Neural progenitor cell (in vitro differentiated cells): ENCODE results near the gene VAV2. TPM values are rescaled to one million over a fixed set of nuclear protein-coding genes. Genes with fewer than 3 reads are reported as not detected.

Experiments
- DNase-seq: peaks from one replicate; pipeline ENCODE4 v3.0.0-alpha.2; 2016; ENCODE audit warnings: low spot score
- H2AFZ ChIP-seq: fragments of 200-600 bp; sonication (generic); replicated peaks from 2 replicates; pipeline ENCODE4 v1.6.1; 2016; ENCODE audit warnings: antibody characterized with exemption
- H3F3A ChIP-seq: fragments of 200-600 bp; sonication (generic); 2 replicates; pipeline ENCODE4 v1.6.1; 2016; ENCODE audit warnings: antibody characterized with exemption, low read depth
- H3K27ac ChIP-seq: fragments of 200-600 bp; sonication (generic); 2 replicates; pipeline ENCODE4 v1.5.1; 2016; ENCODE audit warnings: mild to moderate bottlenecking
- H3K27me3 ChIP-seq: fragments of 200-600 bp; sonication (generic); 2 replicates; pipeline ENCODE4 v1.6.1; 2016; ENCODE audit warnings: mild to moderate bottlenecking, moderate library complexity
- H3K36me3 ChIP-seq: fragments of 200-600 bp; sonication (generic); 2 replicates; pipeline ENCODE4 v1.5.1; 2016
- H3K4me1 ChIP-seq: fragments of 200-600 bp; sonication (generic); 2 replicates; pipeline ENCODE4 v1.6.1; 2016; ENCODE audit warnings: mixed run types
- H3K4me2 ChIP-seq: fragments of 200-600 bp; sonication (generic); 2 replicates; pipeline ENCODE4 v1.6.1; 2016
- H3K4me3 ChIP-seq: fragments of 200-600 bp; sonication (generic); 2 replicates; pipeline ENCODE4 v1.5.1; 2016
- H3K79me2 ChIP-seq: fragments of 200-600 bp; sonication (generic); 2 replicates; pipeline ENCODE4 v1.6.1; 2016; ENCODE audit warnings: low read depth
- H3K9ac ChIP-seq: fragments of 200-600 bp; sonication (generic); 2 replicates; pipeline ENCODE4 v1.6.1; 2016
- H3K9me3 ChIP-seq: fragments of 200-600 bp; sonication (generic); 2 replicates; pipeline ENCODE4 v1.5.1; 2016; ENCODE audit warnings: low read depth
- H4K20me1 ChIP-seq: fragments of 200-600 bp; sonication (generic); 2 replicates; pipeline ENCODE4 v1.6.1; 2016; ENCODE audit warnings: low read depth
- H3K27ac Mint-ChIP-seq: 3 replicates; pipeline ENCODE4 v1.8.0; 2021; ENCODE audit warnings: mixed read lengths
- H3K27me3 Mint-ChIP-seq: 2 replicates; pipeline ENCODE4 v1.8.0; 2022; ENCODE audit warnings: low read depth, mild to moderate bottlenecking, inconsistent platforms, moderate library complexity, mixed read lengths; ENCODE audit not compliant: insufficient read depth
- H3K36me3 Mint-ChIP-seq: 3 replicates; pipeline ENCODE4 v1.8.0; 2021; ENCODE audit warnings: mixed read lengths
- H3K4me1 Mint-ChIP-seq: 3 replicates; pipeline ENCODE4 v1.8.0; 2021; ENCODE audit warnings: mixed read lengths
- H3K4me3 Mint-ChIP-seq: 3 replicates; pipeline ENCODE4 v1.8.0; 2021; ENCODE audit warnings: mild to moderate bottlenecking, moderate library complexity, mixed read lengths
- H3K9me3 Mint-ChIP-seq: 3 replicates; pipeline ENCODE4 v1.8.0; 2020; ENCODE audit warnings: mixed read lengths
- EZH2 ChIP-seq: fragments of 200-600 bp; sonication (generic); IDR thresholded peaks from 2 replicates; pipeline ENCODE4 v1.6.1; 2017; ENCODE audit warnings: antibody characterized with exemption, mild to moderate bottlenecking, moderate library complexity
- EZH2phosphoT487 ChIP-seq: fragments of 200-600 bp; sonication (generic); IDR thresholded peaks from 2 replicates; pipeline ENCODE4 v1.6.1; 2017; ENCODE audit warnings: antibody characterized with exemption
- total RNA-seq: library from RNA; depleted of rRNA; stranded (reverse); fragments of >200 nt; gene quantifications from 2 replicates; pipeline ENCODE4 v1.2.3, GENCODE V29; 2015; ENCODE audit warnings: low replicate concordance
- TF ChIP-seq, protein P1 (sequence below): fragments of 200-600 bp; sonication (generic); IDR thresholded peaks from 2 replicates; pipeline ENCODE4 v1.5.1; 2017; ENCODE audit warnings: antibody characterized with exemption, mild to moderate bottlenecking

The VAV2 gene
- total RNA-seq, 1 donor from 2014 or later: 12.9 TPM

DNA sequence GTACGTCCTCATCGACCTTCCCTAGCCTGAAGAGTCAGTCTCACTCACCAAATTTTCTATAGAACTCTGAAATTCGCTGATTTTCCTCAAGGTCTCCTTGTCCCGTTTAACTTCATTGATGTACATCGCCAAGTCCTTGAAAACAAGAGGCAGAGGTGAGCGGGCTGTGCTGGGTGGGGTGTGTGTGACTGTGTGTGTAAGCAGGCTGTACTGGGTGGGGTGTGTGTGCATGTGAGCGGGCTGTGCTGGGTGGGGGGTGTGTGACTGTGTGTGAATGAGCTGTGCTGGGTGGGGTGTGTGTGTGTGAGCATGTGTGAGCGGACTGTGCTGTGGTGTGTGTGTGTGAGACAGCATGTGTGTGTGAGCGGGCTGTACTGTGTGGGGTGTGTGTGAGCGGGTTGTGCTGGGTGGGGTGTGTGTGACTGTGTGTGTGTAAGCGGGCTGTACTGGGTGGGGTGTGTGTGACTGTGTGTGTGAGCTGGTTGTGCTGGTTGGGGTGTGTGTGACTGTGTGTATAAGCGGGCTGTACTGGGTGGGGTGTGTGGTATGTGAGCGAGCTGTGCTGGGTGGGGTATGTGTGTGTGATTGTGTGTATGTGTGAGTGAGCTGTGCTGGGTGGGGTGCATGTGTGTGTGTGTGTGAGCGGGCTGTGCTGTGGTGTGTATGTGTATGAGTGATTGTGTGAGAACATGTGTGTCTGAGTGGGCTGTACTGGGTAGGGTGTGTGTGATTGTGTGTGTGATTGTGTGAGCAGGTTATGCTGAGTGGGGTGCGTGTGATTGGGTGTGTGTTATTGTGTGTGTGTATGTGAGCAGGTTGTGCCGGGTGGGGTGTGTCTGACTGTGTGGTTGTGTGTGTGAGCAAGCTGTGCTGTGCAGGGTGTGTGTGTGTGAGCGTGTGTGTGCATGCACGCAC is 200.1 kb downstream of the VAV2 start:
- H3K4me1 ChIP-seq: peaks cover 5% of the 10 kb centered on the region
- H3K27ac Mint-ChIP-seq: peak overlapping the region; percentile 94

DNA sequence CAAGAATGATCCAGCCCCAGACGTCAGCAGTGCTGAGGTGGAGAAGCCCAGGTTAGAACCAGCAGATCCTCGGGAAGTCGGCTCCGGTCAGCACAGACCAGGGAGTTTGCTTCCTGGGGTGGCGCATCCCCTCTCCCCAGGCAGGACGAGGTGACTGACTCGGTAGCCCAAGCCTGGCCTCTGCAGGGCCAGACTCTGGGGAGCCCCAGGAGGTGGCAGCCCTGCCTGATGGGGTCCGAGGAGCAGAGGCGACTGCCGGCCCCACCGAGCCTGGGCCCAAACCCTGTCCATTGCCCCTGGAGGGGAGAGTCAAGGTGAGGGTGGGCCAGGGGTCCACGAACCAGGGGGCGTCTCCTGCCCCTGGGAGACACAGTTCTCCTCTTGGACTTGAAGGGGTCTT is 201.1 kb downstream of the VAV2 start:
- Histone ChIP-seq H3K27ac (no peak overlapping the region), H3K79me2 (no peaks in the 10 kb centered on the region), H3K9ac (no peak overlapping the region), H3F3A (no peaks in the 10 kb centered on the region), H2AFZ (no peak overlapping the region), H3K4me2 (no peak overlapping the region), H3K27me3 (no peaks in the 10 kb centered on the region), H3K9me3 (no peaks in the 10 kb centered on the region), H3K4me1 (peaks cover 5% of the 10 kb centered on the region), H4K20me1 (peaks cover 16% of the 10 kb centered on the region), H3K4me3 (no peak overlapping the region), H3K36me3 (no peaks in the 10 kb centered on the region)
- H3K27me3 Mint-ChIP-seq: peaks cover 3% of the 10 kb centered on the region
- no peak overlapping the region for H3K4me3 Mint-ChIP-seq
- TF ChIP-seq EZH2 (no peak), EZH2phosphoT487 (no peak)
- TF ChIP-seq, protein P1, sequence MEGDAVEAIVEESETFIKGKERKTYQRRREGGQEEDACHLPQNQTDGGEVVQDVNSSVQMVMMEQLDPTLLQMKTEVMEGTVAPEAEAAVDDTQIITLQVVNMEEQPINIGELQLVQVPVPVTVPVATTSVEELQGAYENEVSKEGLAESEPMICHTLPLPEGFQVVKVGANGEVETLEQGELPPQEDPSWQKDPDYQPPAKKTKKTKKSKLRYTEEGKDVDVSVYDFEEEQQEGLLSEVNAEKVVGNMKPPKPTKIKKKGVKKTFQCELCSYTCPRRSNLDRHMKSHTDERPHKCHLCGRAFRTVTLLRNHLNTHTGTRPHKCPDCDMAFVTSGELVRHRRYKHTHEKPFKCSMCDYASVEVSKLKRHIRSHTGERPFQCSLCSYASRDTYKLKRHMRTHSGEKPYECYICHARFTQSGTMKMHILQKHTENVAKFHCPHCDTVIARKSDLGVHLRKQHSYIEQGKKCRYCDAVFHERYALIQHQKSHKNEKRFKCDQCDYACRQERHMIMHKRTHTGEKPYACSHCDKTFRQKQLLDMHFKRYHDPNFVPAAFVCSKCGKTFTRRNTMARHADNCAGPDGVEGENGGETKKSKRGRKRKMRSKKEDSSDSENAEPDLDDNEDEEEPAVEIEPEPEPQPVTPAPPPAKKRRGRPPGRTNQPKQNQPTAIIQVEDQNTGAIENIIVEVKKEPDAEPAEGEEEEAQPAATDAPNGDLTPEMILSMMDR: no peak
- no peaks in the 10 kb centered on the region for H3K9me3 Mint-ChIP-seq
- peaks cover 15% of the 10 kb centered on the region for H3K36me3 Mint-ChIP-seq
- DNase-seq: no peak
- H3K27ac Mint-ChIP-seq: no peak overlapping the region
- peaks cover 13% of the 10 kb centered on the region for H3K4me1 Mint-ChIP-seq

More for the DNA sequence above, 200.1 kb downstream of the VAV2 start:
- Mint-ChIP-seq H3K9me3 (no peaks in the 10 kb centered on the region), H3K36me3 (peaks cover 14% of the 10 kb centered on the region), H3K4me3 (peak overlapping the region; percentile 34), H3K27me3 (peaks cover 3% of the 10 kb centered on the region), H3K4me1 (peaks cover 13% of the 10 kb centered on the region)
- H3K79me2 ChIP-seq: no peaks in the 10 kb centered on the region
- peaks cover 11% of the 10 kb centered on the region for H4K20me1 ChIP-seq
- no peak overlapping the region for H3K4me2 ChIP-seq
- TF ChIP-seq EZH2 (no peak), EZH2phosphoT487 (no peak)
- TF ChIP-seq, protein P1: no peak
- no peak overlapping the region for H3K9ac ChIP-seq
- no peak overlapping the region for H3K27ac ChIP-seq
- H3K4me3 ChIP-seq: no peak overlapping the region
- no peaks in the 10 kb centered on the region for H3K36me3 ChIP-seq
- H3K27me3 ChIP-seq: no peaks in the 10 kb centered on the region
- no peak overlapping the region for H2AFZ ChIP-seq
- no peak for DNase-seq
- no peaks in the 10 kb centered on the region for H3F3A ChIP-seq
- H3K9me3 ChIP-seq: no peaks in the 10 kb centered on the region

DNA sequence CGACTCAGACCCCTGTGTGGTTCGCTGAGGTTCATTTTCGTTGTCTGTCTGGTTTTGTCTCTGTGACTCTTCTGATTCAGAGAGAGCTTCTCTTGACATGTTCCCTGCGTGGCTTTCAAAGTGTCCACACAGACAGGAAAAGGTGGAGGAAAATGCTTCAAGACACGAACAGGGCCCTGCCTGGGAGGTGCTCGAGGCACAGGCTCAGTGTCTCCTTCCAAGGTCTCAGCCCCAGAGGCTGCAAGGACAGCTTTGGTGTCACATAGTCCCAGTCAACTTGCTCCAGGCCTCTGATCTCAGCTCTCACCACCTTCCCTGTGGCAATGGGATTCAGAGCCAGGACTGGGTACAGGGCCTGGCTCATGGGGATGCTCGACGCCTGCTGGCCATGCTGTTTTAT is 202.3 kb downstream of the VAV2 start:
- no peaks in the 10 kb centered on the region for H3K9me3 ChIP-seq
- H3F3A ChIP-seq: no peaks in the 10 kb centered on the region
- H3K9ac ChIP-seq: no peak overlapping the region
- peaks cover 5% of the 10 kb centered on the region for H3K4me1 ChIP-seq
- H3K4me3 Mint-ChIP-seq: no peak overlapping the region
- DNase-seq: no peak
- no peaks in the 10 kb centered on the region for H3K9me3 Mint-ChIP-seq
- peaks cover 11% of the 10 kb centered on the region for H3K4me1 Mint-ChIP-seq
- TF ChIP-seq EZH2phosphoT487 (no peak), EZH2 (no peak)
- TF ChIP-seq, protein P1: no peak
- H3K4me3 ChIP-seq: no peak overlapping the region
- no peak overlapping the region for H3K4me2 ChIP-seq
- peaks cover 16% of the 10 kb centered on the region for H3K36me3 Mint-ChIP-seq
- H3K27me3 Mint-ChIP-seq: peaks cover 3% of the 10 kb centered on the region
- H3K27ac ChIP-seq: no peak overlapping the region
- H3K27ac Mint-ChIP-seq: no peak overlapping the region
- no peaks in the 10 kb centered on the region for H3K79me2 ChIP-seq
- no peaks in the 10 kb centered on the region for H3K27me3 ChIP-seq
- H2AFZ ChIP-seq: no peak overlapping the region
- H4K20me1 ChIP-seq: peaks cover 16% of the 10 kb centered on the region
- no peaks in the 10 kb centered on the region for H3K36me3 ChIP-seq
